Measurements from ENCODE around the gene IGFL1. TPM values are rescaled to one million over a fixed set of nuclear protein-coding genes. Genes with fewer than 3 reads are reported as not detected.
"Not testable (repeated sequence)": the region's sequence is repeated elsewhere in the genome, so short reads cannot be mapped to it uniquely, and the experiment has no call there.

Gene IGFL1
- total RNA-seq, 1 donor from 2014 or later, result not detected

GRCh38 chr19:46264801-46265200, 35.3 kb downstream of the IGFL1 start:
- intact Hi-C loops (cut with micrococcal nuclease), result loop anchor here (1.0 to 10.0 kb wide), 8 partner anchors 76 to 490 kb away; partner anchors contain the start of gene RSPH6A

DNA sequence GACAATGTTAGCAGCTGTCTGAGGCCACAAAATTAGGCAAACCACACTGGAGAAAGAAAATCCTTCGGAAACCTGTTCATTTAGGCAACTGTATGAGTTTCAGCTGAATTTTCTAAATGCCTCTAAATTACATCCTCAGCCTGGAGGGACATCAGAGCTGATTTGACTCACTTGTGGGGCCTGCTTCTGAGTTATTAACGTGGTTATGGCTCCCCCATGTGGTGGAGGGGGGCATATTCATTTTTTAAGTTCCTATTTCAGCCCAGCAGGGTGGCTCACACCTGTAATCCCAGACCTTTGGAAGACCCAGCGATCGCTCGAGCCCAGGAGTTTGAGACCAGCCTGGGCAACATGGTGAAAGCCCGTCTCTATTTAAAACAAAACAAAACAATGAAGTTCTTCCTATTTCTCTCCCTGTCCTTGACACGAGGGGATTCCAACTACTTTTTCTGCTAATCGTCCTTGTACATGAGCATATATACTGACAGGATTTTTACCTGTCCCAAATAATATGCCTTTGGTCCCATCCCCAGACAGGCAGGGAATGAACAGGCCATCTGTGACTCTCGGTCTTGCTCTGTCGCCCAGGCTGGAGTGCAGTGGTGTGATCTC, 35.8 kb downstream of the IGFL1 start:
- intact Hi-C loops (cut with micrococcal nuclease), result loop anchor here (1.0 to 10.0 kb wide), 8 partner anchors 76 to 491 kb away; partner anchors contain the start of gene RSPH6A

GRCh38 chr19:46269101-46269500, 39.6 kb downstream of the IGFL1 start:
- intact Hi-C loops (cut with micrococcal nuclease), result loop anchor here (5.0 to 10.0 kb wide), 4 partner anchors 218 to 494 kb away; partner anchors contain the start of gene RSPH6A

DNA sequence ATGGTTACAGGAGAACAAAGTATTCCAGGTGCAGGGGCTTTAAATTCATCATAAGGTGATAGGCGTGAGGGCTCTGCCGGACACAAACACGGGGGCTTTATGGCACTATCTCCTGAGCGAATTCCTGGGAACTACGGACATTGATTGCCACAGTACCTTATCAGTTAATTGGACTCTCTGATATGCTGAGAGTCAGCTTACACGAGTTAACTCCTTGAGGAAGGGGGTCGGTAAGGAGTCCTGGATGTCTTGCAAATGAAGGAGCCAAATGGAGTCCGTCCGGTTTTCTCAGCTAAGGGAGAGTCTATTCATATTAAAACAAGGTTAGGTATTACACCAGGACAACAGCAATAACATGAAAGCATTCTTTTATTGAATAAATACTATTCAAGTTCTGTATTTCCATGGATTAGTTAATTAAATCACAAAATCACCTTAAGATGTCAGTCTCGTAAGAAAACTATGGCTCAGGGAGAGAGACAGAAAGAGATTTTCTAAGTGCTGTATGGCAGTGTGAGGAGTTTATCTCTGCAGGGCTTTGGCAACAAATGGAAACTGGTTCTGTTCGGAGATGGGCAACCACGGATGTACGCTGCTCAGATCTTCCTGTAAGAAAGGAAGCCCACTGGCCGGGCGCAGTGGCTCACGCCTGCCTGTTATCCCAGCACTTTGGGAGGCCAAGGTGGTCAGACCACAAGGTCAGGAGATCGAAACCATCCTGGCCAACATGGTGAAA, 41.1 kb downstream of the IGFL1 start:
- intact Hi-C loops (cut with micrococcal nuclease), result no loop called here

- intact Hi-C loops (cut with micrococcal nuclease), result no loop called here
These were observed 42.1 kb downstream of the IGFL1 start for GRCh38 chr19:46271481-46272197.

DNA sequence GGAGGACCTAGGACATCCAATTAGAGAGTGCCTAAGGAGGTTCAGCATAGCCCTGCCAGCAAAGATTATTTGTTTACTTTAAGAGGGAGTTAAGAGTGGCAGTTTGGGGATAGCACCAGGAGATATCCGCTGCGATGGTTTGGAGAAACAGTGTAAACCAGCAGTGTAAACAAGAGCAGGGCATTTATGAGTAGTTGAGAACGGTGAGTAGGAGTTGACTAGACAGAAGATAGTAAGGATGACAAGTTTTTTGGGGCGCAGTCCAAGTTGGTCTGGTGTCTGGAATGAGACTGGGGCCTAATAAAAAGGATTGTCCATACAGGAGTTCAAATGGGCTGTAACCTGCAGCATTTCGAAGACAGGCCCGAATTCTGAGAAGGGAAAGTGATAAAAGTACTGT, 44.4 kb downstream of the IGFL1 start:
- intact Hi-C loops (cut with micrococcal nuclease), result not testable (repeated sequence)

- intact Hi-C loops (cut with micrococcal nuclease), result no loop called here
These were observed 49.6 kb downstream of the IGFL1 start for GRCh38 chr19:46279177-46279576.

Other genes starting within 250 kb of the IGFL1 start
- gene CCDC61, start 234.3 kb upstream of the IGFL1 start, total RNA-seq, result 24.2 and 24.8 TPM in 2 replicates
- not detected in 2 replicates for gene PGLYRP1, start 206.7 kb upstream of the IGFL1 start, total RNA-seq
- not detected in 2 replicates for gene IGFL4, start 188.7 kb upstream of the IGFL1 start, total RNA-seq
- not detected in 2 replicates for gene IGFL3, start 105.1 kb upstream of the IGFL1 start, total RNA-seq
- gene IGFL2, start 81.5 kb upstream of the IGFL1 start, total RNA-seq, result not detected in 2 replicates
- gene HIF3A, start 67.3 kb downstream of the IGFL1 start, total RNA-seq, result not detected in 2 replicates
- 118 and 120 TPM in 2 replicates for gene PPP5C, start 117.3 kb downstream of the IGFL1 start, total RNA-seq
- gene CCDC8, start 183.8 kb downstream of the IGFL1 start, total RNA-seq, result not detected in 2 replicates
- not detected in 2 replicates for gene PNMA8C, start 199.2 kb downstream of the IGFL1 start, total RNA-seq
- gene PNMA8A, start 241.8 kb downstream of the IGFL1 start, total RNA-seq, result not detected in 2 replicates